Parathyroid adenoma (tissue), 2 donors: ENCODE data around the gene CD81.

ENCODE experiments used
- H2AFZ ChIP-seq: fragments of 300-600 bp; sonication (generic); one replicate; pipeline ENCODE4 v1.7.0; 2017; ENCODE audit warnings: antibody characterized with exemption, mild to moderate bottlenecking
- H3K27ac ChIP-seq: fragments of 300-600 bp; sonication (generic); one replicate; pipeline ENCODE4 v1.7.0; 2017
- H3K27me3 ChIP-seq: fragments of 300-600 bp; sonication (generic); one replicate; pipeline ENCODE4 v1.7.0; 2017; ENCODE audit warnings: low read length; ENCODE audit not compliant: control insufficient read depth, insufficient read depth
- H3K36me3 ChIP-seq: fragments of 300-600 bp; sonication (generic); one replicate; pipeline ENCODE4 v1.7.0; 2017; ENCODE audit warnings: low read length; ENCODE audit not compliant: control insufficient read depth, insufficient read depth
- H3K4me1 ChIP-seq: fragments of 300-600 bp; sonication (generic); one replicate; pipeline ENCODE4 v1.7.0; 2017; ENCODE audit warnings: control low read depth
- H3K4me2 ChIP-seq: fragments of 300-600 bp; sonication (generic); one replicate; pipeline ENCODE4 v1.7.0; 2017; ENCODE audit warnings: low read length
- H3K4me3 ChIP-seq: fragments of 300-600 bp; sonication (generic); one replicate; pipeline ENCODE4 v1.7.0; 2017; ENCODE audit warnings: low read depth, low read length
- H3K79me2 ChIP-seq: fragments of 300-600 bp; sonication (generic); one replicate; pipeline ENCODE4 v1.7.0; 2017; ENCODE audit warnings: control low read depth
- H3K9ac ChIP-seq: fragments of 300-600 bp; sonication (generic); one replicate; pipeline ENCODE4 v1.7.0; 2017; ENCODE audit warnings: mild to moderate bottlenecking
- H3K9me3 ChIP-seq: fragments of 300-600 bp; sonication (generic); one replicate; pipeline ENCODE4 v1.7.0; 2017; ENCODE audit warnings: low read length; ENCODE audit not compliant: control insufficient read depth
- CTCF ChIP-seq: fragments of 300-600 bp; sonication (generic); IDR thresholded peaks from one replicate; pipeline ENCODE4 v1.7.0; 2017; ENCODE audit warnings: antibody characterized with exemption, mild to moderate bottlenecking
- donor health status: primary hyperparathyroidism.

The CD81 gene

GRCh38 chr11:2347308-2347830, 29.7 kb upstream of the CD81 start:
- H3K9me3 ChIP-seq, result no peaks in the 10 kb centered on the region
- H3K4me1 ChIP-seq, result no peaks in the 10 kb centered on the region
- H3K36me3 ChIP-seq, result no peaks in the 10 kb centered on the region
- no peaks in the 10 kb centered on the region for H3K27me3 ChIP-seq
- no peak overlapping the region for H3K27ac ChIP-seq
- H3K4me3 ChIP-seq, result no peak overlapping the region
- H2AFZ ChIP-seq, result no peak overlapping the region
- H3K9ac ChIP-seq, result no peak overlapping the region
- TF ChIP-seq CTCF, result no peak
- H3K4me2 ChIP-seq, result no peak overlapping the region
- no peaks in the 10 kb centered on the region for H3K79me2 ChIP-seq

GRCh38 chr11:2348986-2349385, 28.1 kb upstream of the CD81 start:
- Histone ChIP-seq H3K36me3 (no peaks in the 10 kb centered on the region), H3K9ac (no peak overlapping the region), H3K4me2 (no peak overlapping the region), H3K79me2 (no peaks in the 10 kb centered on the region), H3K27ac (no peak overlapping the region), H3K4me3 (no peak overlapping the region), H3K4me1 (no peaks in the 10 kb centered on the region), H2AFZ (no peak overlapping the region), H3K27me3 (no peaks in the 10 kb centered on the region), H3K9me3 (no peaks in the 10 kb centered on the region)
- TF ChIP-seq CTCF, result no peak

GRCh38 chr11:2351701-2352100, 25.4 kb upstream of the CD81 start:
- H3K4me2 ChIP-seq, result no peak overlapping the region
- H3K27ac ChIP-seq, result no peak overlapping the region
- H3K9me3 ChIP-seq, result no peaks in the 10 kb centered on the region
- H3K27me3 ChIP-seq, result no peaks in the 10 kb centered on the region
- no peak overlapping the region for H2AFZ ChIP-seq
- H3K4me3 ChIP-seq, result no peak overlapping the region
- H3K4me1 ChIP-seq, result no peaks in the 10 kb centered on the region
- TF ChIP-seq CTCF, result no peak
- no peaks in the 10 kb centered on the region for H3K79me2 ChIP-seq
- H3K9ac ChIP-seq, result no peak overlapping the region
- no peaks in the 10 kb centered on the region for H3K36me3 ChIP-seq

GRCh38 chr11:2352420-2352819, 24.7 kb upstream of the CD81 start:
- Histone ChIP-seq H3K36me3 (no peaks in the 10 kb centered on the region), H3K4me1 (no peaks in the 10 kb centered on the region), H3K79me2 (no peaks in the 10 kb centered on the region), H3K4me2 (no peak overlapping the region), H3K27me3 (no peaks in the 10 kb centered on the region), H3K4me3 (no peak overlapping the region), H2AFZ (no peak overlapping the region), H3K9me3 (no peaks in the 10 kb centered on the region), H3K9ac (no peak overlapping the region), H3K27ac (no peak overlapping the region)
- TF ChIP-seq CTCF, result no peak

GRCh38 chr11:2355000-2355644, 22.0 kb upstream of the CD81 start:
- Histone ChIP-seq H3K27me3 (no peaks in the 10 kb centered on the region), H3K79me2 (no peaks in the 10 kb centered on the region), H3K4me1 (no peaks in the 10 kb centered on the region), H2AFZ (no peak overlapping the region), H3K9me3 (no peaks in the 10 kb centered on the region), H3K27ac (no peak overlapping the region), H3K36me3 (no peaks in the 10 kb centered on the region), H3K4me2 (no peak overlapping the region), H3K9ac (no peak overlapping the region), H3K4me3 (no peak overlapping the region)
- TF ChIP-seq CTCF, result no peak
